NB4 (cell line): ENCODE data around the gene ATG4C.
A peak's percentile ranks its signal among the peaks of the same experiment; 100 is the strongest.

ENCODE experiments used
- DNase-seq: peaks from one replicate; pipeline ENCODE4 v3.0.0; 2010; ENCODE audit warnings: low read depth
- H3K4me3 ChIP-seq: one replicate; pipeline ENCODE4 v1.5.1; 2011; ENCODE audit warnings: mild to moderate bottlenecking, low read depth, low read length, moderate library complexity
- MYC ChIP-seq: IDR thresholded peaks from 2 replicates; pipeline ENCODE4 v1.6.1; 2011; ENCODE audit warnings: low read depth, low read length
- POLR2A ChIP-seq: IDR thresholded peaks from 2 replicates; pipeline ENCODE4 v1.6.1; 2011; ENCODE audit warnings: mild to moderate bottlenecking; ENCODE audit not compliant: insufficient read length; ENCODE audit errors: extremely low read depth
- TF ChIP-seq, protein P1 (sequence below): IDR thresholded peaks from one replicate; pipeline ENCODE4 v1.5.1; 2012; ENCODE audit warnings: low read depth, low read length
- TF ChIP-seq, protein P2 (sequence below): IDR thresholded peaks from 2 replicates; pipeline ENCODE4 v1.6.1; 2011; ENCODE audit warnings: low read depth, low read length

ATG4C gene

DNA sequence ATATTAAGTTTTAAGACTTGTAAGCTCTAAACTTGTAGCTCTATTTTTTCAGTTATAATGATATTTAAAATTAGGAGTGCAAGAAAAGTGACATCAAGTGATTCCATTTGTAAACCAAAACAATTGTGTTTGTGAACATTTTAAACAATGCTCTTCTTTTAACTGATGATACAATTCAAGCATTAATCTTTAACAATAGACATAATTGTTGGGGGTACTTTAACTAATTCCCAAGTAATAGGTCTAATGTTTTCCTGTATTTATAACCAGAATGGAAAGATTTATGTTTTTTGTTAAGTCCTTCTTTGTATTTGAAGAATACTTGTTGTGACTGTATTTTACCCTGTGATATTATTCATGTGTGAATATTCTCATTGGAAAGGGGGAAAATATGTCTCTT lies 6.8 kb downstream of the ATG4C start:
- H3K4me3 ChIP-seq: no peak overlapping the region
- no peak for DNase-seq
- TF ChIP-seq MYC (no peak), POLR2A (no peak)
- TF ChIP-seq, protein P1, sequence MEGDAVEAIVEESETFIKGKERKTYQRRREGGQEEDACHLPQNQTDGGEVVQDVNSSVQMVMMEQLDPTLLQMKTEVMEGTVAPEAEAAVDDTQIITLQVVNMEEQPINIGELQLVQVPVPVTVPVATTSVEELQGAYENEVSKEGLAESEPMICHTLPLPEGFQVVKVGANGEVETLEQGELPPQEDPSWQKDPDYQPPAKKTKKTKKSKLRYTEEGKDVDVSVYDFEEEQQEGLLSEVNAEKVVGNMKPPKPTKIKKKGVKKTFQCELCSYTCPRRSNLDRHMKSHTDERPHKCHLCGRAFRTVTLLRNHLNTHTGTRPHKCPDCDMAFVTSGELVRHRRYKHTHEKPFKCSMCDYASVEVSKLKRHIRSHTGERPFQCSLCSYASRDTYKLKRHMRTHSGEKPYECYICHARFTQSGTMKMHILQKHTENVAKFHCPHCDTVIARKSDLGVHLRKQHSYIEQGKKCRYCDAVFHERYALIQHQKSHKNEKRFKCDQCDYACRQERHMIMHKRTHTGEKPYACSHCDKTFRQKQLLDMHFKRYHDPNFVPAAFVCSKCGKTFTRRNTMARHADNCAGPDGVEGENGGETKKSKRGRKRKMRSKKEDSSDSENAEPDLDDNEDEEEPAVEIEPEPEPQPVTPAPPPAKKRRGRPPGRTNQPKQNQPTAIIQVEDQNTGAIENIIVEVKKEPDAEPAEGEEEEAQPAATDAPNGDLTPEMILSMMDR: no peak
- TF ChIP-seq, protein P2, sequence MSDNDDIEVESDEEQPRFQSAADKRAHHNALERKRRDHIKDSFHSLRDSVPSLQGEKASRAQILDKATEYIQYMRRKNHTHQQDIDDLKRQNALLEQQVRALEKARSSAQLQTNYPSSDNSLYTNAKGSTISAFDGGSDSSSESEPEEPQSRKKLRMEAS: no peak

DNA sequence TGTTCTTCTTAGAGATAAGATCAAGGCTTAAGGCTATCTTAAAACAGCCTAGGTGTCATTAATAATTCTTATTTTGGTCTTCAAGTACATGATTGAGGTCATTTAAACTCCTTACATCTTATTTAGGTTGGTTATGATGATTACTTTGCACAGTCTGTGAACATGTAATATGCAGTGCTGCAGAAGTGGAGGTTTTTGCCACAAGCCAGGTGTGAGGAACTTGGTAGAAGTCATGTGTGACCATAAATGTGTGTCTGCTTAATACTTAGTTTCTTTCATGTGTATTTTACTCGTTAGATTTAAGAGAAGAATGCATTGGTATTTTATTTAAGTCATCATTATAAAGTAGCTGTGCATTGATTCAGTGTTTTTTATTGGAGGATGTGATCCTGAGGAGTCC lies 10.1 kb downstream of the ATG4C start:
- no peak for DNase-seq
- no peak overlapping the region for H3K4me3 ChIP-seq
- TF ChIP-seq, protein P1: no peak
- TF ChIP-seq POLR2A: no peak
- TF ChIP-seq, protein P2: no peak
- no peak for TF ChIP-seq MYC

DNA sequence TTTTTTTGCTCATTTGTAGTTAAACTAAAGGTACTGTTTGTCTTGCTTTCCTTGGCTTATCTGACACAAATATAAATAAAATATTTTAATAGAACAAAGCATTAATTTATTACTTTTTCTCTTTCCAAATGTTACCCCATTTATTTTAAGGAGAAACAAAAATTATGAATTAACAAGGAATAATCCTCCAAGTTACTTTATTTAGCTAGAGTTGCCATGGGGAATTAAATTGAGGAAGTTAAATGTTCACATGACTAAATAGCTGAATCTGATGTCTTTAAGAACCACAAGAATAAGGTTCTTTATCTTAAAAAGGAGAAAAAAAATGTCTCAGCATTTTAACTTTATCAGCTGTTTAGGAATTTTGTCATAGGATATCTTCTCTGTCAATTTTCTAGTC lies 12.3 kb downstream of the ATG4C start:
- DNase-seq: peak; percentile 38
- H3K4me3 ChIP-seq: no peak overlapping the region
- no peak for TF ChIP-seq MYC
- TF ChIP-seq, protein P2: no peak
- TF ChIP-seq, protein P1: no peak
- no peak for TF ChIP-seq POLR2A

DNA sequence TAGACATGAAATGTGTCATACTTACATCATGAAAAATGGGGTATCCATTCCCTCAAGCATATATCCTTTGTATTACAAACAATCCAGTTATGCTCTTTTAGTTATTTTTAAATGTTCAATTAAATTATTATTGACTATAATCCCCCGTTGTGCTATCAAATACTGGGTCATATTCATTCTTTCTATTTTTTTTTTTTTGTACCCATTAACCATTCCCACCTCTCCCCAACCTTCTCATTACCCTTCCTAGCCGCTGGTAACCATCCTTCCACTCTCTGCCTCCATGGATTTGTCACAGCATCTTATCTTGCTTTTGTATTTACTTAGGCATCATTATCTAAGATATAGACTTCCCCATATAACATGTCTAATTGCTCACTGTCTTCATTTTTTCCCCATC lies 15.8 kb downstream of the ATG4C start:
- no peak for DNase-seq
- TF ChIP-seq POLR2A: no peak

DNA sequence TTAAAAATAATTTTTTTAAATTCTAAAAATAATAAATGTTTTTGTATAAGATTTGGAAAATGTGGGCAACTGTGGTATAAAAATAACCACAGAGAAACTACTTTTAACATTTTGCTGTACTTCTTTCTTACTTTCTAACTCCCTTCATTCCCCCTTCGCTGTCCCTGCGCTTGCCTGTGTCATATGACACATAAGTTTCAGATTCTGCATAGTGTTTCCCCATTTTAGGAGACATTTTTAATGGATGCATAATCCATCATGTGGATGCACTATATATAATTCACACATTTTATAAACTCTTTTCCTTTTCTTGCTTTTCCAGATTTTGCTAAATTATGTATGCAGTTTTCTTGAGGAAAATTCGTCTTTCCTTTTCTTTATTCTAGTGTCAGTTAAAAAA lies 16.3 kb downstream of the ATG4C start:
- TF ChIP-seq, protein P2: no peak
- TF ChIP-seq MYC (no peak), POLR2A (no peak)
- TF ChIP-seq, protein P1: no peak
- H3K4me3 ChIP-seq: no peak overlapping the region

More for the DNA sequence above, 15.8 kb downstream of the ATG4C start:
- H3K4me3 ChIP-seq: no peak overlapping the region

DNA sequence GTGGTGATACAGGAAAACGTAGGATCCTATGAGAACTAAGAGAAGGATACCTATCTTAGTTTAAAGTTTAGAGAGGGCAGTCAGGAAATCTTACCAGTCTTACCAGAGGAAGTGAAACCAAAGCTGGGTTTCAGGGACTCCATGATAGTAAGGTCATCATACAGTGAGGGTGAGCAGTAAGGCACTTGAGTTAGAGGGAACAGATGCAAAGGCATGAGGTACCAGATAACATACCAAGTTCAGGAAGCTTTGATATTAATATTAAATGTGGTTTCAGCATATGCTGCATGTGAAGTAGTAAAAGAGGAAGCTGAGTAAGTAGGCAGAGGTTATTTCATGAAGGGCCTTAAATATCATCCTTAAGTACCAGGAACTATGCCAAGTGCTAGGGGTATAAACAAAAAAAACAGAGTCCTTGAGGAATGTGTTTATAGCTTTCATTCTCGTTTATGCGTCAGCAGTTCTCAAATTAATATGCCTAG lies 16.9 kb downstream of the ATG4C start:
- no peak overlapping the region for H3K4me3 ChIP-seq
- peak; percentile 59 for DNase-seq
- TF ChIP-seq, protein P2: no peak
- TF ChIP-seq, protein P1: no peak
- TF ChIP-seq POLR2A: no peak
- TF ChIP-seq MYC: no peak

More for the DNA sequence above, 16.3 kb downstream of the ATG4C start:
- no peak for DNase-seq
